ENCODE data around the gene FLNB. TPM values are rescaled to one million over a fixed set of nuclear protein-coding genes. Genes with fewer than 3 reads are reported as not detected.
"Not testable (repeated sequence)": the region's sequence is repeated elsewhere in the genome, so short reads cannot be mapped to it uniquely, and the experiment has no call there.

FLNB gene
- total and polyA plus RNA-seq, 8 donors: 38.2 to 204 (median 85.9) TPM

- Histone ChIP-seq H3K9me3 (no peaks in the 10 kb centered on the region), H3K4me3 (no peak overlapping the region), H3K36me3 (no peaks in the 10 kb centered on the region), H3K4me1 (peaks cover 49 to 89% (median 69%) of the 10 kb centered on the region in 4 donors), H3K27me3 (no peaks in the 10 kb centered on the region), H3K27ac (peak overlapping the region in 4 of 5 donors; percentile 20 to 83 (median 68))
- TF ChIP-seq EP300 (IDR thresholded peaks at IDR 0.05): no peak
- peak in 2 of 3 donors; percentile 10 to 60 for TF ChIP-seq POLR2AphosphoS5 (IDR thresholded peaks at IDR 0.05)
- intact Hi-C loops (cut with DNase I; ENCODE audit: low total_unique reads): no loop called here
- 69 to 74% (median 70%) methylated on average over 7 of the region's 7 CpGs for WGBS, 5 donors
- peak in 1 of 2 donors; percentile 57 for DNase-seq
Observed at GRCh38 chr3:58044691-58045483, 36.7 kb downstream of the FLNB start.

- no peak for DNase-seq
- Histone ChIP-seq H3K36me3 (no peaks in the 10 kb centered on the region), H3K27me3 (no peaks in the 10 kb centered on the region), H3K9me3 (no peaks in the 10 kb centered on the region), H3K4me1 (peaks cover 52 to 89% (median 76%) of the 10 kb centered on the region in 4 donors), H3K4me3 (no peak overlapping the region), H3K27ac (peak overlapping the region in 4 of 5 donors; percentile 81 to 84 (median 82))
- TF ChIP-seq POLR2A (IDR thresholded peaks at IDR 0.05): no peak
- TF ChIP-seq POLR2AphosphoS5 (IDR thresholded peaks at IDR 0.05): peak in 2 of 3 donors; percentile 32 to 39
- TF ChIP-seq EP300 (IDR thresholded peaks at IDR 0.05): no peak
- intact Hi-C loops (cut with DNase I; ENCODE audit: low total_unique reads): no loop called here
- WGBS, 5 donors: 78 to 92% (median 84%) methylated on average over 5 of the region's 5 CpGs
Observed at GRCh38 chr3:58047826-58048225, 39.6 kb downstream of the FLNB start.

DNA sequence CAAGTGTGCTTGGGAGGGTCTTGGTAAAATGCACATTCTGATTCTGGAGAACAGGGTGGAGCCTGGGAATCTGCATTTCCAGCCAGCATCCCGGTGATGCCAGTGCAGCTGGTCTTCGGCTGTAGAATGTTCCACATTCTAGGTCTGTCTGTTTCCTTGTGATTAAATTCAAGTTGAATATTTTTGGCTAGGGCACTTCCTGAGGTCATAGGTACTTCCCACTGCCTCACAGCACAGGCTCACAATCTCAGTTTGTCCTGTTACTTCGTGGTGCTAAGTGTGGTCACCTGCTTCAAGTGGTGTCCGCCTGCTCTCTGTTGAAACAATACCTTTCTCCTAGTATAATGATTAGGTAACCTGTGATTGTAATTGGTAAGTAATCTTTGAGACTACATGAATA lies 40.1 kb downstream of the FLNB start:
- Histone ChIP-seq H3K27ac (peak overlapping the region; percentile 30 to 84 (median 81)), H3K4me3 (no peak overlapping the region), H3K36me3 (no peaks in the 10 kb centered on the region), H3K9me3 (no peaks in the 10 kb centered on the region), H3K27me3 (no peaks in the 10 kb centered on the region), H3K4me1 (peaks cover 51 to 89% (median 78%) of the 10 kb centered on the region in 4 donors)
- intact Hi-C loops (cut with DNase I; ENCODE audit: low total_unique reads): no loop called here
- peak in 1 of 2 donors; percentile 62 for DNase-seq
- 14 to 46% (median 27%) methylated on average over 4 of the region's 4 CpGs for WGBS, 5 donors
- no peak for TF ChIP-seq EP300 (IDR thresholded peaks at IDR 0.05)
- TF ChIP-seq POLR2A (IDR thresholded peaks at IDR 0.05): no peak
- TF ChIP-seq POLR2AphosphoS5 (IDR thresholded peaks at IDR 0.05): peak; percentile 10 to 29 (median 28)
- TF ChIP-seq CTCF (IDR thresholded peaks at IDR 0.05): no peak

DNA sequence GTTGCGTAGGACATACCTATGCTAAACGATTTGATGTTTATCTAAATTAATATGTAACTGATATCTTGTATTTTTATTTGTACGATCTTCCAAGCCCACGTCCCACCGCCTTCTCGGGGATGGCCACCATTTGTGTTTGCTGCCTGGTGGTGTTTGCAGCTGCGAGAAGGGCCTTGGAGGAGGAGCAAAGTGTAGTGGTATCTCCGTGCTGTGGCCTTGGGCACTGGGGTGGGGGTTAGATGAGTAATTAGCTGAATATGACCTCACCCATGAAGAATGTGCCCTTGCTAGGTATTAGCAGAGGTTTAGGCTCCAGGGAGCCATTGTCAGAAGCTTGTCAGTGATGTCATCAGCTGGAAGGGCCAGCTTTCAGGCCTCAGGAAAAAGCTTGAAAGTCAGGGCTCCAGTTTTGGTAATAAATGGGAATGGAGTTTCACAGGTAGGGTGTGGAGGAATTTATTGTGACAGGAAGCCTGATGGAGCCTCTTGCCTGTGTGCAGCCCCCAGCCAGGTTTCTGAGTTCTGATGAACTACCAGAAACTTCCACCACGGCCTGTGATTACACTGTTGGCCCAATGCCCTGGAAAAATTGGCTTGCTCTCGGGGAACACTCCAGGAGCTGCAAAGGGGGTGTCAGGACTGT lies 41.0 kb downstream of the FLNB start:
- H3K27ac ChIP-seq: peak overlapping the region; percentile 20 to 84 (median 81)
- intact Hi-C loops (cut with DNase I; ENCODE audit: low total_unique reads): no loop called here
- DNase-seq: peak; percentile 56 to 91
- peaks cover 44 to 89% (median 74%) of the 10 kb centered on the region in 4 donors for H3K4me1 ChIP-seq
- H3K36me3 ChIP-seq: no peaks in the 10 kb centered on the region
- H3K4me3 ChIP-seq: no peak overlapping the region
- H3K27me3 ChIP-seq: no peaks in the 10 kb centered on the region
- TF ChIP-seq POLR2AphosphoS5 (IDR thresholded peaks at IDR 0.05) (peak in 1 of 3 donors; percentile 66), CTCF (IDR thresholded peaks at IDR 0.05) (no peak), POLR2A (IDR thresholded peaks at IDR 0.05) (no peak)
- H3K9me3 ChIP-seq: no peaks in the 10 kb centered on the region
- 39 to 53% (median 45%) methylated on average over 10 of the region's 10 CpGs for WGBS, 5 donors

DNA sequence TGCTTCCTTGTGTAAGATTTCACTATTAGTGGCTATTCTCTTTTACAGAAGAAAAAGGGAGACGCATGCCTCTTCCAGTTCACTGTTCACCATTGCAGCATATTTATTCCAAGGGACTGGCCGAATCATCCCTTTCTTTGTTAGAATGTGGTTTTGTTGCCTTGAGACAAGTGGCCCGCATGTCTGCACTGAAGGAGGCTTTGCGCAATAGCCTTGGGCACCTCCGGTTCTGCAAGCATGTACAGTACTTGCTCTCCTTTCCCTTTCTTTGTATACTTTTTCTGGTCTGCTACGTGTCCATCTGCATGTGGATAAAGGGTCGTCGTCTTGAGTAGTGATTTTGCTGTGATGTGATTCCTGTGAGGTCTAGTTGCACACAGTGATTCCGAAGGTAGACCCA lies 43.0 kb downstream of the FLNB start:
- TF ChIP-seq POLR2AphosphoS5 (IDR thresholded peaks at IDR 0.05): no peak
- no peak for TF ChIP-seq EP300 (IDR thresholded peaks at IDR 0.05)
- no peak for TF ChIP-seq CTCF (IDR thresholded peaks at IDR 0.05)
- no peak for TF ChIP-seq POLR2A (IDR thresholded peaks at IDR 0.05)
- 67 to 73% (median 70%) methylated on average over 9 of the region's 9 CpGs for WGBS, 5 donors
- Histone ChIP-seq H3K36me3 (no peaks in the 10 kb centered on the region), H3K4me1 (peaks cover 44 to 96% (median 69%) of the 10 kb centered on the region in 4 donors), H3K27ac (peak overlapping the region in 4 of 5 donors; percentile 81 to 84 (median 82)), H3K4me3 (no peak overlapping the region), H3K27me3 (no peaks in the 10 kb centered on the region), H3K9me3 (no peaks in the 10 kb centered on the region)
- no peak for DNase-seq
- intact Hi-C loops (cut with DNase I; ENCODE audit: low total_unique reads): no loop called here

GRCh38 chr3:58051658-58052261 lies 43.5 kb downstream of the FLNB start:
- H3K27ac ChIP-seq: peak overlapping the region in 4 of 5 donors; percentile 81 to 84 (median 82)

More at GRCh38 chr3:58051658-58052261, 43.5 kb downstream of the FLNB start:
- intact Hi-C loops (cut with DNase I; ENCODE audit: low total_unique reads); H3K9me3 ChIP-seq; H3K27me3 ChIP-seq; H3K36me3 ChIP-seq; DNase-seq; H3K4me3 ChIP-seq: not testable (repeated sequence)
- WGBS, 5 donors: 72 to 86% (median 80%) methylated on average over 15 of the region's 15 CpGs
- peaks cover 42 to 96% (median 67%) of the 10 kb centered on the region in 4 donors for H3K4me1 ChIP-seq
